Fibroblast of villous mesenchyme (primary cell): Measurements from ENCODE around the gene TPX2. TPM values are rescaled to one million over a fixed set of nuclear protein-coding genes. Genes with fewer than 3 reads are reported as not detected.

Experiments
- DNase-seq: peaks from one replicate; pipeline ENCODE4 v3.0.0-alpha.2; 2010; ENCODE audit warnings: low read depth
- H3K4me3 ChIP-seq: 2 replicates; pipeline ENCODE4 v1.5.1; 2011; ENCODE audit warnings: low read depth, mild to moderate bottlenecking, low read length
- CTCF ChIP-seq: IDR thresholded peaks from 2 replicates; pipeline ENCODE4 v1.5.1; 2012; ENCODE audit warnings: low read depth, mild to moderate bottlenecking, low read length; ENCODE audit not compliant: insufficient read depth
- total RNA-seq: library from RNA; depleted of rRNA; stranded (reverse); fragments of >200 nt; gene quantifications from 2 replicates; pipeline ENCODE4 v1.2.3, GENCODE V29; 2012

The TPX2 gene
- total RNA-seq, 1 donor, result 62.2 TPM

DNA sequence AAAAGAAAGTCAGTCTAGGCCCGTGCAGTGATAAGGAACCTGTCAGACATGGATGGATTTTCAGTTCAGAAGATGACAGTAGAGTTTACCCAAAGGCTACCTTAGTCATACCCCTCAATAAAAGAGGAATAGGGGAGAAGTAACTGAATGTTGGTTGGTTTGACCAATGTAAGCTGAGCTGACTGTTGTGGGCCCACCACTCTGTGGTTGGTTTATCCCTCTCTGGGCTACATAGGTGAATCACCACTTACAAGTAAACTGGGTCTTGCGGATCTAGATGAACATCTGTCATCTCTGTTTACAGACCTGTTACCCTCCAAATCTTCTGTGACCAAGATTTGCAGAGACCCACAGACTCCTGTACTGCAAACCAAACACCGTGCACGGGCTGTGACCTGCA, 42.9 kb downstream of the TPX2 start:
- DNase-seq, result no peak
- no peak overlapping the region for H3K4me3 ChIP-seq
- TF ChIP-seq CTCF, result no peak

- H3K4me3 ChIP-seq, result no peak overlapping the region
- TF ChIP-seq CTCF, result no peak
- DNase-seq, result no peak
Measured at GRCh38 chr20:31784354-31785044, 45.4 kb downstream of the TPX2 start.

GRCh38 chr20:31785089-31785488, 46.0 kb downstream of the TPX2 start:
- no peak for TF ChIP-seq CTCF
- DNase-seq, result no peak
- H3K4me3 ChIP-seq, result no peak overlapping the region

DNA sequence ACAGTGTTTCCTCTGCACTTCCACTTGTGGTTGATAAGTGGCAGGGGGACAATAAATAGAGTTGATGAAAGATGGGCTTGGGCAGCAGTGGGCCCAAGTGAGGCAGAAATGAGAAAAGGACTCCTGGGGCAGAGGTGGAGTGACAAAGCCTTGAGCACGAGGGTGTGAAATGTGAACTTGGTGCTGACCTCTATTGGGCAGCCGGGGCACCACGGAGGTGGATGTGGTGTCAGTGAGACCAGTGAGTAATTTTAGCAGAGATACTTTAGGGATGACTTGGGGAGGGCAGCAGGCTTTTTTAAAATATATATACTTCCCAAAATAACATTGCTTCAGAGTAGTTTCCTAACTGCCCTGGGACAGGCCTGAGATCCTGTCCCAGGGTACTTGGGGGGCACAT, 49.5 kb downstream of the TPX2 start:
- DNase-seq, result no peak
- no peak overlapping the region for H3K4me3 ChIP-seq

DNA sequence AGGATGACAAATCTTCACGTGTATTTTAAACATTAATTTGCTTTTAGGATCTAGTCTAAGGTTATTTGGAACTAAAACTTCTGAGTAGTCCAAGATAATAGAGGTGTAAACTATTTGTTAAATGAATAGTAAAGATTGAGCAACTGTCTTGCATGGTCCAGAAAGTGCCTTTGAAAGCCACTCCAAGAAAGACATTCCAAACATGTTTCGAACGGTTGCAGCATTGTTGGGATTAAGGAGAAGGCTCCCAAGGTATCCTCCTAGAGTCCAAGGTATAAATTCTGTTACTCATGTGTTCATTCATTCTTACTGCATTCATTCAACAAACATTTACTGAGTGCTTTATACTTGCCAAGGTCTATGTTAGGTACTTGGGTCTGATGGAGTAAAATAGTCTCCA, 51.3 kb downstream of the TPX2 start:
- DNase-seq, result no peak
- H3K4me3 ChIP-seq, result no peak overlapping the region
- no peak for TF ChIP-seq CTCF

More for the DNA sequence above, 49.5 kb downstream of the TPX2 start:
- peak; percentile 6 for TF ChIP-seq CTCF

- no peak overlapping the region for H3K4me3 ChIP-seq
Measured at GRCh38 chr20:31797364-31797763, 58.3 kb downstream of the TPX2 start.

More at GRCh38 chr20:31797364-31797763, 58.3 kb downstream of the TPX2 start:
- TF ChIP-seq CTCF, result no peak
- DNase-seq, result no peak
